Body of pancreas (tissue), 4 donors: ENCODE data around the gene RAB6B. TPM values are rescaled to one million over a fixed set of nuclear protein-coding genes. Genes with fewer than 3 reads are reported as not detected.

ENCODE experiments used
- ATAC-seq: fragments of 150-250 bp; one replicate; pipeline ENCODE4 v1.9.1; 2016
- DNase-seq, 4 donors: peaks; one replicate each; pipeline ENCODE4 v3.0.0-alpha.2; 2019
- H3K27ac ChIP-seq, 4 donors: fragments of 200-600 bp; sonication (generic); 1 replicate in 3 of 4; 2 replicates in 1 of 4; pipeline versions ENCODE4 v1.5.1 to v1.6.1; 2016 to 2019; ENCODE audit warnings: mild to moderate bottlenecking in 1 of 4, mixed read lengths in 1 of 4, moderate library complexity in 1 of 4
- H3K27me3 ChIP-seq, 2 donors: fragments of 200-600 bp; sonication (generic); one replicate each; pipeline ENCODE4 v1.6.0; 2016; ENCODE audit warnings: mild to moderate bottlenecking in 1 of 2
- H3K36me3 ChIP-seq, 2 donors: fragments of 200-600 bp; sonication (generic); replicated peaks in 1 of 2; 2 replicates each; pipeline ENCODE4 v1.5.1; 2016; ENCODE audit warnings: low read depth in 2 of 2; ENCODE audit not compliant: insufficient read depth in 1 of 2
- H3K4me1 ChIP-seq: fragments of 200-600 bp; sonication (generic); one replicate; pipeline ENCODE4 v1.6.0; 2016
- H3K4me3 ChIP-seq, 2 donors: fragments of 200-600 bp; sonication (generic); 1 replicate in 1 of 2; 2 replicates in 1 of 2; pipeline ENCODE4 v1.5.1; 2016 to 2019
- H3K9me3 ChIP-seq, 3 donors: fragments of 200-600 bp; sonication (generic); 1 replicate in 2 of 3; 2 replicates in 1 of 3; pipeline ENCODE4 v1.5.1; 2016
- CTCF ChIP-seq, 7 experiments: fragments of 450-650 bp in 4 of 7; fragments of 200-600 bp in 3 of 7; sonication (generic) in 3 of 7; IDR thresholded peaks; one replicate each; pipeline ENCODE4 v1.5.1; 2016 to 2019; ENCODE audit warnings: antibody characterized with exemption in 7 of 7
- POLR2A ChIP-seq, 3 donors: fragments of 450-650 bp; IDR thresholded peaks; one replicate each; pipeline ENCODE4 v1.6.1; 2016; ENCODE audit warnings: antibody characterized with exemption in 3 of 3, mild to moderate bottlenecking in 2 of 3
- WGBS, 2 donors: methylation state at CpG; one replicate each; pipeline ENCODE4 v1.1.5; 2017; 5-methylcytosine and 5-hydroxymethylcytosine counted together
- intact Hi-C: fragments of 100-400 bp; cut with DNase I; formaldehyde crosslinking; loops from one replicate; pipeline ENCODE4 v1.15.1; 2023
- total RNA-seq, 2 donors: library from RNA; depleted of rRNA; stranded (reverse); fragments of >200 nt; gene quantifications; one replicate each; pipeline ENCODE4 v1.1.0, GENCODE V29; 2016

RAB6B gene
- total RNA-seq, 2 donors from 2014 or later, result 2.6 to 3.0 TPM

GRCh38 chr3:133880886-133881455, 14.7 kb downstream of the RAB6B start:
- no peak for DNase-seq
- no peak overlapping the region for H3K4me3 ChIP-seq
- ATAC-seq, result no peak
- intact Hi-C loops, result no loop called here
- no peaks in the 10 kb centered on the region for H3K4me1 ChIP-seq
- H3K27ac ChIP-seq, result no peak overlapping the region
- H3K36me3 ChIP-seq, result no peaks in the 10 kb centered on the region
- H3K9me3 ChIP-seq, result peaks cover 0 to 5% (median 0%) of the 10 kb centered on the region in 3 donors
- TF ChIP-seq POLR2A (IDR thresholded peaks at IDR 0.05) (no peak), CTCF (IDR thresholded peaks at IDR 0.05) (no peak)
- no peaks in the 10 kb centered on the region for H3K27me3 ChIP-seq
- 96 to 97% methylated on average over 3 to 4 of the region's 4 CpGs for WGBS, 2 donors

- peaks cover 0 to 5% (median 0%) of the 10 kb centered on the region in 3 donors for H3K9me3 ChIP-seq
- DNase-seq (no peak), ATAC-seq (no peak)
- intact Hi-C loops, result no loop called here
- no peaks in the 10 kb centered on the region for H3K27me3 ChIP-seq
- 90% methylated on average over 5 of the region's 5 CpGs for WGBS, 2 donors
- H3K4me1 ChIP-seq, result no peaks in the 10 kb centered on the region
- H3K4me3 ChIP-seq, result no peak overlapping the region
- no peak for TF ChIP-seq POLR2A (IDR thresholded peaks at IDR 0.05)
- TF ChIP-seq CTCF (IDR thresholded peaks at IDR 0.05), result no peak
- no peak overlapping the region for H3K27ac ChIP-seq
- no peaks in the 10 kb centered on the region for H3K36me3 ChIP-seq
Measured at GRCh38 chr3:133880287-133880686, 15.4 kb downstream of the RAB6B start.

- TF ChIP-seq CTCF (IDR thresholded peaks at IDR 0.05) (no peak), POLR2A (IDR thresholded peaks at IDR 0.05) (no peak)
- Histone ChIP-seq H3K27ac (no peak overlapping the region), H3K9me3 (peaks cover 0 to 5% (median 0%) of the 10 kb centered on the region in 3 donors), H3K4me3 (no peak overlapping the region), H3K27me3 (no peaks in the 10 kb centered on the region), H3K36me3 (no peaks in the 10 kb centered on the region), H3K4me1 (no peaks in the 10 kb centered on the region)
- DNase-seq (no peak), ATAC-seq (no peak)
- intact Hi-C loops, result no loop called here
- 93 to 94% methylated on average over 3 of the region's 3 CpGs for WGBS, 2 donors
Measured at GRCh38 chr3:133878518-133878917, 17.2 kb downstream of the RAB6B start.

GRCh38 chr3:133877221-133877620, 18.5 kb downstream of the RAB6B start:
- no peak overlapping the region for H3K4me3 ChIP-seq
- no peaks in the 10 kb centered on the region for H3K36me3 ChIP-seq
- WGBS, 2 donors, result 82 to 95% methylated on average over 2 of the region's 2 CpGs
- no peak overlapping the region for H3K27ac ChIP-seq
- ATAC-seq, result no peak
- no peak for DNase-seq
- intact Hi-C loops, result no loop called here
- no peaks in the 10 kb centered on the region for H3K4me1 ChIP-seq
- TF ChIP-seq CTCF (IDR thresholded peaks at IDR 0.05) (no peak), POLR2A (IDR thresholded peaks at IDR 0.05) (no peak)
- H3K27me3 ChIP-seq, result no peaks in the 10 kb centered on the region
- peaks cover 0 to 5% (median 0%) of the 10 kb centered on the region in 3 donors for H3K9me3 ChIP-seq

- intact Hi-C loops, result no loop called here
- H3K27me3 ChIP-seq, result no peaks in the 10 kb centered on the region
Measured at GRCh38 chr3:133874761-133875438, 20.8 kb downstream of the RAB6B start.

More at GRCh38 chr3:133874761-133875438, 20.8 kb downstream of the RAB6B start:
- Histone ChIP-seq H3K4me3 (no peak overlapping the region), H3K27ac (no peak overlapping the region), H3K4me1 (no peaks in the 10 kb centered on the region), H3K36me3 (no peaks in the 10 kb centered on the region), H3K9me3 (peaks cover 0 to 5% (median 0%) of the 10 kb centered on the region in 3 donors)
- DNase-seq, result no peak
- WGBS, 2 donors, result 80 to 85% methylated on average over 8 of the region's 8 CpGs
- no peak for TF ChIP-seq CTCF (IDR thresholded peaks at IDR 0.05)
- TF ChIP-seq POLR2A (IDR thresholded peaks at IDR 0.05), result no peak
- no peak for ATAC-seq
